K562 (cell line): Measurements from ENCODE around the gene ALOX12. TPM values are rescaled to one million over a fixed set of nuclear protein-coding genes. Genes with fewer than 3 reads are reported as not detected.
A peak's percentile ranks its signal among the peaks of the same experiment; 100 is the strongest.

Source experiments
- ATAC-seq: fragments of 200-7000 bp; cut with Tn5 transposase; 3 replicates; pipeline ENCODE4 v1.9.1; 2020; ENCODE audit warnings: moderate library complexity
- BruUV-seq: library from RNA; stranded (reverse); fragments of 400-500 nt; replicated peaks from 2 replicates; lab custom pipeline; 2021; lab: Mats Ljungman, UMichigan
- CTCF ChIA-PET: fragments of 300-600 bp; formaldehyde crosslinking; extraction: SDS; loops from one replicate; lab custom pipeline; 2021; ENCODE audit warnings: low intra/inter-chr PET ratio; lab: Yijun Ruan, JAX
- POLR2A ChIA-PET: fragments of 300-600, 350-650 bp; sonication (Branson Sonifier 250); formaldehyde crosslinking; extraction: SDS; loops from one replicate; lab custom pipeline; 2021; ENCODE audit warnings: antibody characterized with exemption, inconsistent platforms; lab: Yijun Ruan, JAX
- DNase-seq, 4 experiments: peaks; one replicate each; pipeline versions ENCODE4 v3.0.0 to v3.0.0-alpha.2; 2011 to 2018; ENCODE audit warnings: low spot score in 3 of 4, mixed read lengths in 3 of 4; ENCODE audit errors: extremely low read depth in 1 of 4
- FAIRE-seq: peaks from 2 replicates; lab custom pipeline; 2011; peaks lifted over from hg19 to GRCh38; lab: Jason Lieb, UNC
- H2AFZ ChIP-seq: 2 replicates; pipeline ENCODE4 v1.6.0; 2011; ENCODE audit warnings: low read depth, low read length, control low read depth, inconsistent platforms
- H3K27ac ChIP-seq: fragments of 200-600 bp; 3 replicates; pipeline ENCODE4 v1.8.0; 2011; ENCODE audit warnings: low read depth, mild to moderate bottlenecking, control low read depth, inconsistent platforms, low read length, moderate library complexity, mixed read lengths; ENCODE audit errors: extremely low read depth
- H3K27me3 ChIP-seq, 2 experiments: fragments of 300-600 bp in 1 of 2; 2 replicates in 1 of 2; 3 replicates in 1 of 2; pipeline versions ENCODE4 v1.6.0 to v1.8.0; 2011; ENCODE audit warnings: inconsistent platforms in 2 of 2, low read length in 2 of 2, mild to moderate bottlenecking in 1 of 2, mixed read lengths in 1 of 2, moderate library complexity in 1 of 2; ENCODE audit not compliant: control insufficient read depth in 2 of 2, insufficient read depth in 2 of 2
- H3K36me3 ChIP-seq: fragments of 300-600 bp; 3 replicates; pipeline ENCODE4 v1.8.0; 2011; ENCODE audit warnings: mild to moderate bottlenecking, low read length, inconsistent platforms; ENCODE audit not compliant: control insufficient read depth, insufficient read depth
- H3K4me1 ChIP-seq, 2 experiments: fragments of 200-600 bp in 1 of 2; replicated peaks in 1 of 2; 2 replicates in 1 of 2; 3 replicates in 1 of 2; pipeline versions ENCODE4 v1.5.1 to v1.8.0; 2011; ENCODE audit warnings: inconsistent platforms in 2 of 2, low read length in 2 of 2, mild to moderate bottlenecking in 1 of 2, mixed read lengths in 1 of 2, moderate library complexity in 1 of 2; ENCODE audit not compliant: control insufficient read depth in 2 of 2, insufficient read depth in 2 of 2
- H3K4me2 ChIP-seq: 2 replicates; pipeline ENCODE4 v1.6.1; 2011; ENCODE audit warnings: low read length, control low read depth, inconsistent platforms, mixed read lengths; ENCODE audit not compliant: insufficient read depth
- H3K4me3 ChIP-seq: fragments of 200-600 bp; sonication (generic), shearing (Covaris generic); 2 replicates; pipeline ENCODE4 v1.5.1; 2016; ENCODE audit warnings: control low read depth, inconsistent platforms
- H3K79me2 ChIP-seq: fragments of 200-600 bp; 3 replicates; pipeline ENCODE4 v1.8.0; 2011; ENCODE audit warnings: low read length, inconsistent platforms; ENCODE audit not compliant: control insufficient read depth, insufficient read depth
- H3K9ac ChIP-seq, 2 experiments: 2 replicates each; pipeline versions ENCODE4 v1.6.0 to v1.6.1; 2011; ENCODE audit warnings: low read depth in 2 of 2, low read length in 2 of 2, control low read depth in 1 of 2, inconsistent platforms in 1 of 2, mild to moderate bottlenecking in 1 of 2, mixed read lengths in 1 of 2; ENCODE audit not compliant: insufficient read depth in 1 of 2
- H3K9me1 ChIP-seq: one replicate; pipeline ENCODE4 v1.6.0; 2011; ENCODE audit warnings: inconsistent platforms, mild to moderate bottlenecking, low read length, moderate library complexity; ENCODE audit not compliant: control insufficient read depth, insufficient read depth
- H3K9me3 ChIP-seq: replicated peaks from 2 replicates; pipeline ENCODE4 v1.5.1; 2011; ENCODE audit warnings: low read depth, low read length, inconsistent platforms; ENCODE audit not compliant: control insufficient read depth, insufficient read depth
- H4K20me1 ChIP-seq: replicated peaks from 2 replicates; pipeline ENCODE4 v1.6.1; 2011; ENCODE audit warnings: low read length, inconsistent platforms, mixed read lengths; ENCODE audit not compliant: control insufficient read depth, insufficient read depth
- ADNP ChIP-seq: fragments of 200-800 bp; sonication (Bioruptor generic); IDR thresholded peaks from 2 replicates; pipeline ENCODE4 v1.6.1; 2016; ENCODE audit warnings: missing genetic modification characterization, missing compliant biosample characterization
- HNRNPK ChIP-seq: fragments of 200-400 bp; formaldehyde crosslinking; IDR thresholded peaks from one replicate; pipeline ENCODE4 v1.6.1; 2018; ENCODE audit warnings: mild to moderate bottlenecking, low read depth, low read length; ENCODE audit not compliant: poor library complexity, severe bottlenecking
- KAT7 ChIP-seq: sonication (generic); formaldehyde crosslinking; IDR thresholded peaks from 2 replicates; pipeline ENCODE4 v1.8.0; 2022; ENCODE audit warnings: missing genetic modification reagents, mild to moderate bottlenecking, borderline replicate concordance
- ZBTB8A ChIP-seq: fragments of 450-650 bp; IDR thresholded peaks from 2 replicates; pipeline ENCODE4 v1.6.1; 2018; ENCODE audit warnings: mild to moderate bottlenecking, moderate library complexity; ENCODE audit not compliant: partially characterized antibody
- WGBS: fragments of 100-300 bp; shearing (Covaris generic); methylation state at CpG from one replicate; pipeline ENCODE4 v1.1.6; 2016; ENCODE audit warnings: low coverage, mixed read lengths; ENCODE audit not compliant: insufficient coverage; ENCODE audit errors: missing lambda C conversion rate; 5-methylcytosine and 5-hydroxymethylcytosine counted together
- in situ Hi-C: fragments of 300-500 bp; cut with MboI; formaldehyde crosslinking; loops from 4 replicates; pipeline ENCODE4 v1.15.0; 2018; ENCODE audit warnings: inconsistent platforms, mixed read lengths
- intact Hi-C: fragments of 100-400 bp; cut with micrococcal nuclease; formaldehyde crosslinking; loops from 2 replicates; pipeline ENCODE4 v1.14.2; 2022
- polyA plus RNA-seq, 8 experiments: library from polyadenylated mRNA; depleted of rRNA in 4 of 8; stranded (reverse) in 5 of 8; unstranded in 3 of 8; fragments of >200 nt; fragmentation: Nextera tagmentation in 2 of 8; fragmentation: Illumina TruSeq in 1 of 8; extraction: Ambion mirVana in 2 of 8; extraction: Trizol in 1 of 8; gene quantifications; 2 replicates each; pipeline versions ENCODE4 v1.2.1 to v1.2.3, GENCODE V29; 2011 to 2014; ENCODE audit warnings: inconsistent platforms in 1 of 8, missing spikeins in 1 of 8
- total RNA-seq, 7 experiments: library from RNA; depleted of rRNA in 6 of 7; stranded (reverse); fragments of >200 nt in 6 of 7; fragmentation: Illumina TruSeq in 2 of 7; extraction: Trizol in 2 of 7; gene quantifications; 2 replicates each; pipeline versions ENCODE4 v1.2.1 to v1.2.3, GENCODE V29; 2011 to 2021; ENCODE audit warnings: low replicate concordance in 1 of 7
- TF ChIP-seq, protein P1 (sequence below): fragments of 250-450 bp; sonication (Bioruptor Pico); IDR thresholded peaks from 2 replicates; pipeline ENCODE4 v1.8.0; 2022; ENCODE audit warnings: inconsistent platforms, mild to moderate bottlenecking, moderate library complexity, borderline replicate concordance
- TF ChIP-seq, protein P2 (sequence below): fragments of 450-650 bp; formaldehyde crosslinking; conservative IDR thresholded peaks from 2 replicates; pipeline ENCODE4 v1.4.0; 2022; ENCODE audit warnings: mild to moderate bottlenecking, missing genetic modification characterization

The ALOX12 gene
- total and polyA plus RNA-seq, 9 of the 15 experiments (the other 6 are each of a cell fraction or from before 2014, with no cell fraction given) = 0.09 to 1.1 (median 0.47) TPM; not detected in 1

DNA sequence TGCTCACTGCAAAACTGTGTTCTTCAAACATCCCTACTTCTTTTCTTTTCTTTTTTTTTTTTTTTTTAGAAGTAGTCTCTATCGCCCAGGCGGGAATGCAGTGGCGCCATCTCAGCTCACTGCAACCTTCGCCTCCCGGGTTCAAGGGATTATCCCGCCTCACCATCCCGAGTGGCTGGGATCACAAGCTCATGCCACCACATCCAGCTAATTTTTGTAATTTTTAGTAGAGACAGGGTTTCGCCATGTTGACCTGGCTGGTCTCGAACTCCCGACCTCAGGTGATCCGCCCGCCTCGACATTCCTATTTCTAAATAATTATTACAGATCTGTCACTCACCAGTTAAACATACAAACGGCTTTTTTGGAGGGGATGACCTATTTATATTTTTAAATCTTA lies 15.6 kb downstream of the ALOX12 start:
- no peaks in the 10 kb centered on the region for H3K9me1 ChIP-seq
- FAIRE-seq (no peak), DNase-seq (no peak), ATAC-seq (no peak)
- no TSS peak for BruUV-seq
- in situ Hi-C loops (loop anchor here (5.0 kb wide), 1 partner anchor 169 kb away; no protein-coding TSS in a partner anchor), intact Hi-C loops (loop anchor here (5.0 kb wide), 1 partner anchor 344 kb away; no protein-coding TSS in a partner anchor)
- no peaks in the 10 kb centered on the region for H3K27me3 ChIP-seq
- H3K4me2 ChIP-seq = peak overlapping the region; percentile 100
- peaks cover 56% of the 10 kb centered on the region for H3K79me2 ChIP-seq
- no peaks in the 10 kb centered on the region for H4K20me1 ChIP-seq
- 6% methylated on average over 14 of the region's 14 CpGs for WGBS
- peak overlapping the region; percentile 85 to 88 for H3K9ac ChIP-seq
- H3K4me3 ChIP-seq = peak overlapping the region; percentile 81
- TF ChIP-seq ADNP (tag) (peak; percentile 64; the same call in 1 of the 2 replicates), KAT7 (CRISPR knock-in tag) (no peak), HNRNPK (no peak), ZBTB8A (no peak)
- TF ChIP-seq, protein P1, sequence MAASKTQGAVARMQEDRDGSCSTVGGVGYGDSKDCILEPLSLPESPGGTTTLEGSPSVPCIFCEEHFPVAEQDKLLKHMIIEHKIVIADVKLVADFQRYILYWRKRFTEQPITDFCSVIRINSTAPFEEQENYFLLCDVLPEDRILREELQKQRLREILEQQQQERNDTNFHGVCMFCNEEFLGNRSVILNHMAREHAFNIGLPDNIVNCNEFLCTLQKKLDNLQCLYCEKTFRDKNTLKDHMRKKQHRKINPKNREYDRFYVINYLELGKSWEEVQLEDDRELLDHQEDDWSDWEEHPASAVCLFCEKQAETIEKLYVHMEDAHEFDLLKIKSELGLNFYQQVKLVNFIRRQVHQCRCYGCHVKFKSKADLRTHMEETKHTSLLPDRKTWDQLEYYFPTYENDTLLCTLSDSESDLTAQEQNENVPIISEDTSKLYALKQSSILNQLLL (CRISPR knock-in tag) = no peak
- TF ChIP-seq, protein P2, sequence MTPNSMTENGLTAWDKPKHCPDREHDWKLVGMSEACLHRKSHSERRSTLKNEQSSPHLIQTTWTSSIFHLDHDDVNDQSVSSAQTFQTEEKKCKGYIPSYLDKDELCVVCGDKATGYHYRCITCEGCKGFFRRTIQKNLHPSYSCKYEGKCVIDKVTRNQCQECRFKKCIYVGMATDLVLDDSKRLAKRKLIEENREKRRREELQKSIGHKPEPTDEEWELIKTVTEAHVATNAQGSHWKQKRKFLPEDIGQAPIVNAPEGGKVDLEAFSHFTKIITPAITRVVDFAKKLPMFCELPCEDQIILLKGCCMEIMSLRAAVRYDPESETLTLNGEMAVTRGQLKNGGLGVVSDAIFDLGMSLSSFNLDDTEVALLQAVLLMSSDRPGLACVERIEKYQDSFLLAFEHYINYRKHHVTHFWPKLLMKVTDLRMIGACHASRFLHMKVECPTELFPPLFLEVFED = no peak
- TF ChIP-seq, all 486 proteins: peak for 1
- Histone ChIP-seq H2AFZ (0 out of 2 replicates have a peak overlapping the region, but pooled peaks have one; percentile 32), H3K36me3 (peaks cover 22% of the 10 kb centered on the region; the same call in 2 of the 3 replicates), H3K27ac (peak overlapping the region; percentile 96), H3K4me1 (peaks cover 20 to 26% of the 10 kb centered on the region in 2 experiments), H3K9me3 (no peaks in the 10 kb centered on the region)
- CTCF ChIA-PET = no interaction called here
- POLR2A ChIA-PET = no interaction called here
